ENCODE results near the gene FAF1.

The FAF1 gene

GRCh38 chr1:50517488-50517887 lies 442.6 kb downstream of the FAF1 start:
- DNase-seq (ENCODE audit: extremely low spot score): no peak
- POLR2A ChIA-PET: no interaction called here
- no peak for TF ChIP-seq BHLHE40 (IDR thresholded peaks at IDR 0.05; ENCODE audit: borderline replicate concordance)
- no peak for TF ChIP-seq ELF4 (IDR thresholded peaks at IDR 0.05)
- TF ChIP-seq ZNF384 (IDR thresholded peaks at IDR 0.05): no peak
- TF ChIP-seq FOXA1 (IDR thresholded peaks at IDR 0.05): no peak
- no peak for TF ChIP-seq FOXM1 (IDR thresholded peaks at IDR 0.05; ENCODE audit: borderline replicate concordance)
- no peak for TF ChIP-seq LEF1 (IDR thresholded peaks at IDR 0.05; ENCODE audit: borderline replicate concordance)
- TF ChIP-seq SP1 (IDR thresholded peaks at IDR 0.05): no peak
- no peak for TF ChIP-seq PKNOX1 (IDR thresholded peaks at IDR 0.05)
- TF ChIP-seq ARNT (IDR thresholded peaks at IDR 0.05): no peak
- no peak for TF ChIP-seq FOXK2 (IDR thresholded peaks at IDR 0.05)
- no peak for TF ChIP-seq CTBP1 (IDR thresholded peaks at IDR 0.05; ENCODE audit: borderline replicate concordance)
- TF ChIP-seq TARDBP (IDR thresholded peaks at IDR 0.05): no peak
- no peak for TF ChIP-seq SUZ12 (IDR thresholded peaks at IDR 0.05)
- no peak for TF ChIP-seq HDGF (IDR thresholded peaks at IDR 0.05; ENCODE audit: borderline replicate concordance)
- TF ChIP-seq NFRKB (IDR thresholded peaks at IDR 0.05): no peak
- TF ChIP-seq L3MBTL2 (conservative IDR thresholded peaks at IDR 0.05): no peak
- CTCF ChIA-PET: no interaction called here

- no peak for DNase-seq (ENCODE audit: extremely low spot score)
- ChIA-PET CTCF (no interaction called here), POLR2A (no interaction called here)
- TF ChIP-seq FOXK2 (IDR thresholded peaks at IDR 0.05) (no peak), ARNT (IDR thresholded peaks at IDR 0.05) (no peak), HDGF (IDR thresholded peaks at IDR 0.05; ENCODE audit: borderline replicate concordance) (no peak), BHLHE40 (IDR thresholded peaks at IDR 0.05; ENCODE audit: borderline replicate concordance) (no peak), PKNOX1 (IDR thresholded peaks at IDR 0.05) (no peak), ZNF384 (IDR thresholded peaks at IDR 0.05) (no peak), SUZ12 (IDR thresholded peaks at IDR 0.05) (no peak), ELF4 (IDR thresholded peaks at IDR 0.05) (no peak)
Measured at GRCh38 chr1:50516056-50516455, 444.0 kb downstream of the FAF1 start.

GRCh38 chr1:50508040-50508586 lies 452.0 kb downstream of the FAF1 start:
- no peak for TF ChIP-seq TARDBP (IDR thresholded peaks at IDR 0.05)
- no peak for TF ChIP-seq NFRKB (IDR thresholded peaks at IDR 0.05)
- TF ChIP-seq CTBP1 (IDR thresholded peaks at IDR 0.05; ENCODE audit: borderline replicate concordance): no peak
- no peak for TF ChIP-seq ZNF384 (IDR thresholded peaks at IDR 0.05)
- TF ChIP-seq L3MBTL2 (conservative IDR thresholded peaks at IDR 0.05): no peak
- ChIA-PET CTCF (no interaction called here), POLR2A (no interaction called here)
- no peak for DNase-seq (ENCODE audit: extremely low spot score)

GRCh38 chr1:50505427-50505826 lies 454.6 kb downstream of the FAF1 start:
- POLR2A ChIA-PET: no interaction called here
- CTCF ChIA-PET: no interaction called here
- TF ChIP-seq ARNT (IDR thresholded peaks at IDR 0.05) (no peak), LEF1 (IDR thresholded peaks at IDR 0.05; ENCODE audit: borderline replicate concordance) (no peak), SP1 (IDR thresholded peaks at IDR 0.05) (no peak), ZNF384 (IDR thresholded peaks at IDR 0.05) (no peak), BHLHE40 (IDR thresholded peaks at IDR 0.05; ENCODE audit: borderline replicate concordance) (no peak), FOXK2 (IDR thresholded peaks at IDR 0.05) (no peak), NFRKB (IDR thresholded peaks at IDR 0.05) (no peak), PKNOX1 (IDR thresholded peaks at IDR 0.05) (no peak), L3MBTL2 (conservative IDR thresholded peaks at IDR 0.05) (no peak), CTBP1 (IDR thresholded peaks at IDR 0.05; ENCODE audit: borderline replicate concordance) (no peak), TARDBP (IDR thresholded peaks at IDR 0.05) (no peak), FOXM1 (IDR thresholded peaks at IDR 0.05; ENCODE audit: borderline replicate concordance) (no peak)
- DNase-seq (ENCODE audit: extremely low spot score): no peak

GRCh38 chr1:50503515-50503914 lies 456.6 kb downstream of the FAF1 start:
- POLR2A ChIA-PET: no interaction called here
- TF ChIP-seq SUZ12 (IDR thresholded peaks at IDR 0.05) (no peak), ZNF384 (IDR thresholded peaks at IDR 0.05) (peak; percentile 42; the same call in 1 of the 2 replicates), ARNT (IDR thresholded peaks at IDR 0.05) (no peak), FOXM1 (IDR thresholded peaks at IDR 0.05; ENCODE audit: borderline replicate concordance) (no peak), TARDBP (IDR thresholded peaks at IDR 0.05) (no peak)
- no peak for DNase-seq (ENCODE audit: extremely low spot score)
- CTCF ChIA-PET: no interaction called here

GRCh38 chr1:50502147-50502546 lies 457.9 kb downstream of the FAF1 start:
- ChIA-PET POLR2A (no interaction called here), CTCF (no interaction called here)
- no peak for DNase-seq (ENCODE audit: extremely low spot score)
- no peak for TF ChIP-seq ZNF384 (IDR thresholded peaks at IDR 0.05)
- TF ChIP-seq SUZ12 (IDR thresholded peaks at IDR 0.05): no peak
- TF ChIP-seq CTBP1 (IDR thresholded peaks at IDR 0.05; ENCODE audit: borderline replicate concordance): no peak
- no peak for TF ChIP-seq BHLHE40 (IDR thresholded peaks at IDR 0.05; ENCODE audit: borderline replicate concordance)
- TF ChIP-seq HDGF (IDR thresholded peaks at IDR 0.05; ENCODE audit: borderline replicate concordance): no peak
- no peak for TF ChIP-seq LEF1 (IDR thresholded peaks at IDR 0.05; ENCODE audit: borderline replicate concordance)
- TF ChIP-seq SP1 (IDR thresholded peaks at IDR 0.05): no peak
- no peak for TF ChIP-seq FOXA1 (IDR thresholded peaks at IDR 0.05)
- TF ChIP-seq FOXK2 (IDR thresholded peaks at IDR 0.05): no peak

GRCh38 chr1:50497007-50497406 lies 463.1 kb downstream of the FAF1 start:
- TF ChIP-seq CTBP1 (IDR thresholded peaks at IDR 0.05; ENCODE audit: borderline replicate concordance) (no peak), HDGF (IDR thresholded peaks at IDR 0.05; ENCODE audit: borderline replicate concordance) (no peak), FOXA1 (IDR thresholded peaks at IDR 0.05) (no peak), ZNF384 (IDR thresholded peaks at IDR 0.05) (no peak), NFRKB (IDR thresholded peaks at IDR 0.05) (no peak), FOXM1 (IDR thresholded peaks at IDR 0.05; ENCODE audit: borderline replicate concordance) (no peak), PKNOX1 (IDR thresholded peaks at IDR 0.05) (no peak), TARDBP (IDR thresholded peaks at IDR 0.05) (no peak), FOXK2 (IDR thresholded peaks at IDR 0.05) (no peak), ELF4 (IDR thresholded peaks at IDR 0.05) (no peak), LEF1 (IDR thresholded peaks at IDR 0.05; ENCODE audit: borderline replicate concordance) (no peak)
- DNase-seq (ENCODE audit: extremely low spot score): no peak
- CTCF ChIA-PET: no interaction called here
- POLR2A ChIA-PET: no interaction called here
